Measurements from ENCODE around the gene PXT1.
A peak's percentile ranks its signal among the peaks of the same experiment; 100 is the strongest.
"Not testable (repeated sequence)": the region's sequence is repeated elsewhere in the genome, so short reads cannot be mapped to it uniquely, and the experiment has no call there.

PXT1 gene

GRCh38 chr6:36442671-36443470 is at the start of gene PXT1, which contains the start of gene KCTD20:
Gene PXT1 (minus strand): TSS chr6:36442854. CDS start chr6:36426082, 16,772 bp downstream.
Gene KCTD20 (plus strand): TSS chr6:36443000. CDS start chr6:36470098, 27,098 bp downstream.
- Mint-ChIP-seq H3K36me3 (ENCODE audit: low read depth) (peaks cover 40% of the 10 kb centered on the region), H3K4me1 (ENCODE audit: low read depth) (peaks cover 48% of the 10 kb centered on the region), H3K27me3 (no peaks in the 10 kb centered on the region), H3K9me3 (no peaks in the 10 kb centered on the region), H3K27ac (peak within 1 kb of the TSS; percentile 99), H3K4me3 (peak within 1 kb of the TSS; percentile 96)
- peak; percentile 90 for DNase-seq

GRCh38 chr6:36492092-36492491 is 49.4 kb upstream of the PXT1 start:
- H3K27me3 Mint-ChIP-seq, result no peaks in the 10 kb centered on the region
- no peaks in the 10 kb centered on the region for H3K9me3 Mint-ChIP-seq
- peak overlapping the region; percentile 73 for H3K27ac Mint-ChIP-seq
- H3K36me3 Mint-ChIP-seq (ENCODE audit: low read depth), result peaks cover 91% of the 10 kb centered on the region
- DNase-seq, result no peak
- H3K4me1 Mint-ChIP-seq (ENCODE audit: low read depth), result peaks cover 41% of the 10 kb centered on the region
- no peak overlapping the region for H3K4me3 Mint-ChIP-seq

GRCh38 chr6:36491378-36491965 is 48.8 kb upstream of the PXT1 start:
- peaks cover 91% of the 10 kb centered on the region for H3K36me3 Mint-ChIP-seq (ENCODE audit: low read depth)
- peaks cover 37% of the 10 kb centered on the region for H3K4me1 Mint-ChIP-seq (ENCODE audit: low read depth)
- H3K27ac Mint-ChIP-seq, result peak overlapping the region; percentile 35
- H3K4me3 Mint-ChIP-seq, result no peak overlapping the region
- H3K9me3 Mint-ChIP-seq, result no peaks in the 10 kb centered on the region
- DNase-seq, result no peak
- no peaks in the 10 kb centered on the region for H3K27me3 Mint-ChIP-seq

GRCh38 chr6:36489426-36489825 is 46.8 kb upstream of the PXT1 start:
- Mint-ChIP-seq H3K27ac (peak overlapping the region; percentile 39), H3K4me1 (ENCODE audit: low read depth) (peaks cover 21% of the 10 kb centered on the region), H3K27me3 (no peaks in the 10 kb centered on the region), H3K36me3 (ENCODE audit: low read depth) (peaks cover 91% of the 10 kb centered on the region), H3K9me3 (no peaks in the 10 kb centered on the region), H3K4me3 (no peak overlapping the region)
- DNase-seq, result no peak

- H3K27ac Mint-ChIP-seq, result peak overlapping the region; percentile 11
- H3K36me3 Mint-ChIP-seq (ENCODE audit: low read depth), result peaks cover 91% of the 10 kb centered on the region
- peaks cover 10% of the 10 kb centered on the region for H3K4me1 Mint-ChIP-seq (ENCODE audit: low read depth)
- DNase-seq, result no peak
- H3K4me3 Mint-ChIP-seq, result no peak overlapping the region
- no peaks in the 10 kb centered on the region for H3K9me3 Mint-ChIP-seq
- H3K27me3 Mint-ChIP-seq, result no peaks in the 10 kb centered on the region
Measured at GRCh38 chr6:36488221-36488620, 45.6 kb upstream of the PXT1 start.

- Mint-ChIP-seq H3K27me3 (no peaks in the 10 kb centered on the region), H3K4me3 (no peak overlapping the region), H3K4me1 (ENCODE audit: low read depth) (peaks cover 7% of the 10 kb centered on the region), H3K36me3 (ENCODE audit: low read depth) (peaks cover 90% of the 10 kb centered on the region), H3K9me3 (no peaks in the 10 kb centered on the region), H3K27ac (peak overlapping the region; percentile 11)
- DNase-seq, result no peak
Measured at GRCh38 chr6:36487698-36488097, 45.0 kb upstream of the PXT1 start.

- Mint-ChIP-seq H3K27ac (no peak overlapping the region), H3K4me1 (ENCODE audit: low read depth) (no peaks in the 10 kb centered on the region), H3K9me3 (no peaks in the 10 kb centered on the region), H3K4me3 (no peak overlapping the region), H3K36me3 (ENCODE audit: low read depth) (peaks cover 97% of the 10 kb centered on the region), H3K27me3 (no peaks in the 10 kb centered on the region)
- DNase-seq, result no peak
Measured at GRCh38 chr6:36484736-36485135, 42.1 kb upstream of the PXT1 start.

GRCh38 chr6:36483326-36483725 is 40.7 kb upstream of the PXT1 start:
- not testable (repeated sequence) for H3K27ac Mint-ChIP-seq; H3K4me3 Mint-ChIP-seq; H3K27me3 Mint-ChIP-seq; H3K4me1 Mint-ChIP-seq (ENCODE audit: low read depth); H3K9me3 Mint-ChIP-seq; DNase-seq
- H3K36me3 Mint-ChIP-seq (ENCODE audit: low read depth), result peaks cover 96% of the 10 kb centered on the region

- H3K4me1 Mint-ChIP-seq (ENCODE audit: low read depth), result peaks cover 12% of the 10 kb centered on the region
- H3K4me3 Mint-ChIP-seq, result no peak overlapping the region
- DNase-seq, result no peak
- H3K36me3 Mint-ChIP-seq (ENCODE audit: low read depth), result peaks cover 84% of the 10 kb centered on the region
- H3K9me3 Mint-ChIP-seq, result no peaks in the 10 kb centered on the region
- peak overlapping the region; percentile 20 for H3K27ac Mint-ChIP-seq
- H3K27me3 Mint-ChIP-seq, result no peaks in the 10 kb centered on the region
Measured at GRCh38 chr6:36479256-36479655, 36.6 kb upstream of the PXT1 start.

GRCh38 chr6:36478051-36478526 is 35.4 kb upstream of the PXT1 start:
- no peak for DNase-seq
- Mint-ChIP-seq H3K27me3 (no peaks in the 10 kb centered on the region), H3K4me1 (ENCODE audit: low read depth) (peaks cover 13% of the 10 kb centered on the region), H3K9me3 (no peaks in the 10 kb centered on the region), H3K36me3 (ENCODE audit: low read depth) (peaks cover 79% of the 10 kb centered on the region), H3K4me3 (no peak overlapping the region), H3K27ac (peak overlapping the region; percentile 20)

- peaks cover 57% of the 10 kb centered on the region for H3K36me3 Mint-ChIP-seq (ENCODE audit: low read depth)
- H3K4me1 Mint-ChIP-seq (ENCODE audit: low read depth), result peaks cover 12% of the 10 kb centered on the region
- H3K27ac Mint-ChIP-seq, result peak overlapping the region; percentile 44
- no peaks in the 10 kb centered on the region for H3K27me3 Mint-ChIP-seq
- no peak for DNase-seq
- no peaks in the 10 kb centered on the region for H3K9me3 Mint-ChIP-seq
- no peak overlapping the region for H3K4me3 Mint-ChIP-seq
Measured at GRCh38 chr6:36469946-36470345, 27.3 kb upstream of the PXT1 start.

- H3K4me3 Mint-ChIP-seq, result no peak overlapping the region
- H3K27me3 Mint-ChIP-seq, result no peaks in the 10 kb centered on the region
- DNase-seq, result no peak
- H3K4me1 Mint-ChIP-seq (ENCODE audit: low read depth), result peaks cover 20% of the 10 kb centered on the region
- peaks cover 51% of the 10 kb centered on the region for H3K36me3 Mint-ChIP-seq (ENCODE audit: low read depth)
- peak overlapping the region; percentile 15 for H3K27ac Mint-ChIP-seq
- no peaks in the 10 kb centered on the region for H3K9me3 Mint-ChIP-seq
Measured at GRCh38 chr6:36469148-36469661, 26.6 kb upstream of the PXT1 start.

- Mint-ChIP-seq H3K9me3 (no peaks in the 10 kb centered on the region), H3K27ac (no peak overlapping the region), H3K4me1 (ENCODE audit: low read depth) (peaks cover 28% of the 10 kb centered on the region), H3K36me3 (ENCODE audit: low read depth) (peaks cover 48% of the 10 kb centered on the region), H3K27me3 (no peaks in the 10 kb centered on the region), H3K4me3 (no peak overlapping the region)
- DNase-seq, result no peak
Measured at GRCh38 chr6:36467625-36468024, 25.0 kb upstream of the PXT1 start.

GRCh38 chr6:36464233-36464632 is 21.6 kb upstream of the PXT1 start:
- H3K27ac Mint-ChIP-seq, result peak overlapping the region; percentile 11
- H3K4me1 Mint-ChIP-seq (ENCODE audit: low read depth), result peaks cover 46% of the 10 kb centered on the region
- H3K4me3 Mint-ChIP-seq, result no peak overlapping the region
- H3K36me3 Mint-ChIP-seq (ENCODE audit: low read depth), result peaks cover 35% of the 10 kb centered on the region
- no peak for DNase-seq
- no peaks in the 10 kb centered on the region for H3K27me3 Mint-ChIP-seq
- no peaks in the 10 kb centered on the region for H3K9me3 Mint-ChIP-seq

GRCh38 chr6:36463676-36464075 is 21.0 kb upstream of the PXT1 start:
- Mint-ChIP-seq H3K27ac (peak overlapping the region; percentile 11), H3K9me3 (no peaks in the 10 kb centered on the region), H3K36me3 (ENCODE audit: low read depth) (peaks cover 35% of the 10 kb centered on the region), H3K4me3 (no peak overlapping the region), H3K27me3 (no peaks in the 10 kb centered on the region), H3K4me1 (ENCODE audit: low read depth) (peaks cover 42% of the 10 kb centered on the region)
- no peak for DNase-seq
